Kidney (tissue), 14 donors: Measurements from ENCODE around the gene SMARCA5. TPM values are rescaled to one million over a fixed set of nuclear protein-coding genes. Genes with fewer than 3 reads are reported as not detected.

ENCODE experiments used
- DNase-seq, 5 donors: peaks; one replicate each; pipeline ENCODE4 v3.0.0-alpha.2; 2013 to 2020
- FAIRE-seq: peaks from 2 replicates; lab custom pipeline; 2012; peaks lifted over from hg19 to GRCh38; lab: Jason Lieb, UNC
- H3K27ac ChIP-seq, 2 donors: one replicate each; pipeline ENCODE4 v1.7.0; 2013; ENCODE audit warnings: low read depth in 2 of 2, low read length in 2 of 2, inconsistent platforms in 1 of 2
- H3K27me3 ChIP-seq: one replicate; pipeline ENCODE4 v1.7.1; 2013; ENCODE audit warnings: low read length, inconsistent platforms; ENCODE audit not compliant: control insufficient read depth, insufficient read depth
- H3K36me3 ChIP-seq, 3 donors: one replicate each; pipeline versions ENCODE4 v1.7.0 to v1.7.1; 2013; ENCODE audit warnings: low read length in 3 of 3, control low read depth in 1 of 3, inconsistent platforms in 1 of 3; ENCODE audit not compliant: insufficient read depth in 3 of 3, control insufficient read depth in 2 of 3
- H3K4me1 ChIP-seq, 3 donors: one replicate each; pipeline versions ENCODE4 v1.7.0 to v1.7.1; 2013; ENCODE audit warnings: low read length in 3 of 3, inconsistent platforms in 1 of 3, low read depth in 1 of 3; ENCODE audit not compliant: control insufficient read depth in 2 of 3, insufficient read depth in 2 of 3
- H3K4me3 ChIP-seq, 3 donors: one replicate each; pipeline versions ENCODE4 v1.7.0 to v1.8.1; 2013; ENCODE audit warnings: low read length in 3 of 3, control low read depth in 1 of 3, inconsistent platforms in 1 of 3
- H3K9ac ChIP-seq, 3 donors: one replicate each; pipeline versions ENCODE4 v1.7.0 to v1.7.1; 2013; ENCODE audit warnings: low read length in 3 of 3, control low read depth in 1 of 3, inconsistent platforms in 1 of 3
- H3K9me3 ChIP-seq, 3 donors: one replicate each; pipeline versions ENCODE4 v1.7.0 to v1.7.1; 2013; ENCODE audit warnings: low read length in 3 of 3, control low read depth in 1 of 3, inconsistent platforms in 1 of 3; ENCODE audit not compliant: control insufficient read depth in 2 of 3, insufficient read depth in 1 of 3
- CTCF ChIP-seq: IDR thresholded peaks from 3 replicates; pipeline ENCODE4 v1.5.1; 2012; ENCODE audit warnings: mild to moderate bottlenecking, moderate library complexity, borderline replicate concordance; ENCODE audit not compliant: insufficient read depth; ENCODE audit errors: extremely low read depth
- intact Hi-C: fragments of 100-400 bp; cut with DNase I; formaldehyde crosslinking; loops from one replicate; pipeline ENCODE4 v1.11.1; 2022
- polyA plus RNA-seq: library from polyadenylated mRNA; stranded (reverse); fragments of 350-450 nt; fragmentation: Illumina TruSeq; extraction: RNeasy Lipid Tissue Mini Kit (QIAGEN cat#74804); gene quantifications from one replicate; pipeline ENCODE4 v1.2.3, GENCODE V29; 2014; ENCODE audit warnings: low read depth, low replicate concordance; ENCODE audit not compliant: insufficient read depth
- total RNA-seq: library from RNA; stranded (reverse); fragmentation: NEBNext Ultra II Directional; extraction: Animal tissue kit (Norgen Biotek cat#: 25700); gene quantifications from one replicate; pipeline ENCODE4 v1.2.1, GENCODE V29; 2021
- donor health status: control.
- donor health status: control.
- donor health status: control.
- donor health status: control.
- donor health status: control.
- donor health status: DM: yes; HTN: yes; CAD: no.
- donor health status: Normal renal cell carcinoma (clear cell type).

Gene SMARCA5
- total and polyA plus RNA-seq, 2 donors from 2014 or later: 25.9 to 42.4 TPM

- peaks cover 0 to 4% (median 3%) of the 10 kb centered on the region in 3 donors for H3K4me1 ChIP-seq
- no peak overlapping the region for H3K4me3 ChIP-seq
- no peak overlapping the region for H3K9ac ChIP-seq
- DNase-seq (no peak), FAIRE-seq (no peak)
- H3K36me3 ChIP-seq: peaks cover 0 to 8% (median 4%) of the 10 kb centered on the region in 3 donors
- no peaks in the 10 kb centered on the region for H3K9me3 ChIP-seq
- H3K27ac ChIP-seq: no peak overlapping the region
- intact Hi-C loops: no loop called here
- no peaks in the 10 kb centered on the region for H3K27me3 ChIP-seq
- no peak for TF ChIP-seq CTCF
These were observed 41.5 kb downstream of the SMARCA5 start for GRCh38 chr4:143554728-143555597.

GRCh38 chr4:143555676-143556075, 42.2 kb downstream of the SMARCA5 start:
- no peak for FAIRE-seq
- intact Hi-C loops: no loop called here

GRCh38 chr4:143558286-143558685, 44.8 kb downstream of the SMARCA5 start:
- H3K27me3 ChIP-seq: no peaks in the 10 kb centered on the region
- intact Hi-C loops: no loop called here
- no peak for FAIRE-seq
- DNase-seq: no peak
- peaks cover 0 to 2% (median 0%) of the 10 kb centered on the region in 3 donors for H3K36me3 ChIP-seq
- no peaks in the 10 kb centered on the region for H3K9me3 ChIP-seq
- no peak overlapping the region for H3K4me3 ChIP-seq
- peaks cover 0 to 4% (median 3%) of the 10 kb centered on the region in 3 donors for H3K4me1 ChIP-seq
- H3K27ac ChIP-seq: no peak overlapping the region
- H3K9ac ChIP-seq: no peak overlapping the region
- TF ChIP-seq CTCF: no peak

More at GRCh38 chr4:143555676-143556075, 42.2 kb downstream of the SMARCA5 start:
- H3K9me3 ChIP-seq: no peaks in the 10 kb centered on the region
- no peak for TF ChIP-seq CTCF
- peaks cover 0 to 4% (median 3%) of the 10 kb centered on the region in 3 donors for H3K4me1 ChIP-seq
- H3K27ac ChIP-seq: no peak overlapping the region
- no peak for DNase-seq
- H3K9ac ChIP-seq: no peak overlapping the region
- no peaks in the 10 kb centered on the region for H3K27me3 ChIP-seq
- H3K36me3 ChIP-seq: peaks cover 0 to 8% (median 0%) of the 10 kb centered on the region in 3 donors
- H3K4me3 ChIP-seq: no peak overlapping the region
